ENCODE data around the gene PCNT.

Gene PCNT

DNA sequence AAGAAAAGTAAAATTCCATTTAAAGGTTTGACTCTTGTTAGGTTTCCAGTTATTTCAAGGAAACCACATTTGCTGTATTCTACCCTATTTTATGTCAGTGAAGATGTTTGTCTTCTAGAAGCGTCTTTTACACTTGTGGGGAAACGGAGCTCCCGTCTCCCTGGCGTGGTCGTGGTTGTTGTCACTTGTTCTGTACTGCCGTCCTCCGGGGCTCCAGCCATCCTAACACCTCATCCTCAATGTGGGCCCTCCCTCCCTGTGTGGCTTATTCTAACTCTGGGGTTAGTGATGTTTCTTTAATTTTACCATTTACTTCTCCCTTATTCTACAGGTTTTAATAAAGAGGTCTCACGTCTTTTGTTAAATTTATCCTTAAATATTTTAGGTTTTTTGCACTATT lies 82.0 kb downstream of the PCNT start:
- POLR2A ChIA-PET: no interaction called here
- peaks cover 60 to 63% of the 10 kb centered on the region in 2 experiments for H3K36me3 ChIP-seq (ENCODE audit: control insufficient read depth in 2 of 2, insufficient read depth in 1 of 2, low read length in 2 of 2)
- CTCF ChIA-PET: interaction anchor here (1.1 kb wide), 1 partner anchor 263 kb away, joined by 3 read pairs; no protein-coding TSS in a partner anchor
- H3K27ac ChIP-seq (ENCODE audit: extremely low read depth, low read depth, low read length): no peak overlapping the region
- H3K4me1 ChIP-seq (ENCODE audit: control insufficient read depth, insufficient read depth, low read length): no peaks in the 10 kb centered on the region
- H3K9me3 ChIP-seq (ENCODE audit: control insufficient read depth, insufficient read depth, low read depth, low read length): no peaks in the 10 kb centered on the region
- TF ChIP-seq ZNF624 (tag by site-specific recombination; IDR thresholded peaks at IDR 0.05): no peak
- TF ChIP-seq HOXD13 (CRISPR knock-in tag; IDR thresholded peaks at IDR 0.05; ENCODE audit: borderline replicate concordance): no peak
- TF ChIP-seq PRDM1 (tag by site-specific recombination; IDR thresholded peaks at IDR 0.05): no peak
- no peak for TF ChIP-seq ZNF221 (tag by site-specific recombination; IDR thresholded peaks at IDR 0.05; ENCODE audit: borderline replicate concordance)
- no peak for TF ChIP-seq ZNF610 (tag by site-specific recombination; IDR thresholded peaks at IDR 0.05; ENCODE audit: borderline replicate concordance)
- TF ChIP-seq, protein P1, sequence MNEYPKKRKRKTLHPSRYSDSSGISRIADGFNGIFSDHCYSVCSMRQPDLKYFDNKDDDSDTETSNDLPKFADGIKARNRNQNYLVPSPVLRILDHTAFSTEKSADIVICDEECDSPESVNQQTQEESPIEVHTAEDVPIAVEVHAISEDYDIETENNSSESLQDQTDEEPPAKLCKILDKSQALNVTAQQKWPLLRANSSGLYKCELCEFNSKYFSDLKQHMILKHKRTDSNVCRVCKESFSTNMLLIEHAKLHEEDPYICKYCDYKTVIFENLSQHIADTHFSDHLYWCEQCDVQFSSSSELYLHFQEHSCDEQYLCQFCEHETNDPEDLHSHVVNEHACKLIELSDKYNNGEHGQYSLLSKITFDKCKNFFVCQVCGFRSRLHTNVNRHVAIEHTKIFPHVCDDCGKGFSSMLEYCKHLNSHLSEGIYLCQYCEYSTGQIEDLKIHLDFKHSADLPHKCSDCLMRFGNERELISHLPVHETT (tag by site-specific recombination; IDR thresholded peaks at IDR 0.05): no peak
- no peak for TF ChIP-seq ZNF473 (tag by site-specific recombination; IDR thresholded peaks at IDR 0.05)
- no peak for TF ChIP-seq MYNN (tag by site-specific recombination; IDR thresholded peaks at IDR 0.05; ENCODE audit: borderline replicate concordance)
- no peak for TF ChIP-seq ZNF585B (tag by site-specific recombination; IDR thresholded peaks at IDR 0.05)
- TF ChIP-seq, protein P2, sequence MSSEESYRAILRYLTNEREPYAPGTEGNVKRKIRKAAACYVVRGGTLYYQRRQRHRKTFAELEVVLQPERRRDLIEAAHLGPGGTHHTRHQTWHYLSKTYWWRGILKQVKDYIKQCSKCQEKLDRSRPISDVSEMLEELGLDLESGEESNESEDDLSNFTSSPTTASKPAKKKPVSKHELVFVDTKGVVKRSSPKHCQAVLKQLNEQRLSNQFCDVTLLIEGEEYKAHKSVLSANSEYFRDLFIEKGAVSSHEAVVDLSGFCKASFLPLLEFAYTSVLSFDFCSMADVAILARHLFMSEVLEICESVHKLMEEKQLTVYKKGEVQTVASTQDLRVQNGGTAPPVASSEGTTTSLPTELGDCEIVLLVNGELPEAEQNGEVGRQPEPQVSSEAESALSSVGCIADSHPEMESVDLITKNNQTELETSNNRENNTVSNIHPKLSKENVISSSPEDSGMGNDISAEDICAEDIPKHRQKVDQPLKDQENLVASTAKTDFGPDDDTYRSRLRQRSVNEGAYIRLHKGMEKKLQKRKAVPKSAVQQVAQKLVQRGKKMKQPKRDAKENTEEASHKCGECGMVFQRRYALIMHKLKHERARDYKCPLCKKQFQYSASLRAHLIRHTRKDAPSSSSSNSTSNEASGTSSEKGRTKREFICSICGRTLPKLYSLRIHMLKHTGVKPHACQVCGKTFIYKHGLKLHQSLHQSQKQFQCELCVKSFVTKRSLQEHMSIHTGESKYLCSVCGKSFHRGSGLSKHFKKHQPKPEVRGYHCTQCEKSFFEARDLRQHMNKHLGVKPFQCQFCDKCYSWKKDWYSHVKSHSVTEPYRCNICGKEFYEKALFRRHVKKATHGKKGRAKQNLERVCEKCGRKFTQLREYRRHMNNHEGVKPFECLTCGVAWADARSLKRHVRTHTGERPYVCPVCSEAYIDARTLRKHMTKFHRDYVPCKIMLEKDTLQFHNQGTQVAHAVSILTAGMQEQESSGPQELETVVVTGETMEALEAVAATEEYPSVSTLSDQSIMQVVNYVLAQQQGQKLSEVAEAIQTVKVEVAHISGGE (tag by site-specific recombination; conservative IDR thresholded peaks at IDR 0.05; ENCODE audit: low read depth): no peak
- TF ChIP-seq ZNF664 (tag by site-specific recombination; IDR thresholded peaks at IDR 0.05): no peak
- TF ChIP-seq ZNF138 (tag by site-specific recombination; IDR thresholded peaks at IDR 0.05; ENCODE audit: borderline replicate concordance): no peak
- TF ChIP-seq ZNF600 (tag by site-specific recombination; IDR thresholded peaks at IDR 0.05): no peak
- TF ChIP-seq KLF9 (tag by site-specific recombination; IDR thresholded peaks at IDR 0.05; ENCODE audit: low read depth): no peak
- no peak overlapping the region for H3K4me3 ChIP-seq (ENCODE audit: low read depth, low read length)

DNA sequence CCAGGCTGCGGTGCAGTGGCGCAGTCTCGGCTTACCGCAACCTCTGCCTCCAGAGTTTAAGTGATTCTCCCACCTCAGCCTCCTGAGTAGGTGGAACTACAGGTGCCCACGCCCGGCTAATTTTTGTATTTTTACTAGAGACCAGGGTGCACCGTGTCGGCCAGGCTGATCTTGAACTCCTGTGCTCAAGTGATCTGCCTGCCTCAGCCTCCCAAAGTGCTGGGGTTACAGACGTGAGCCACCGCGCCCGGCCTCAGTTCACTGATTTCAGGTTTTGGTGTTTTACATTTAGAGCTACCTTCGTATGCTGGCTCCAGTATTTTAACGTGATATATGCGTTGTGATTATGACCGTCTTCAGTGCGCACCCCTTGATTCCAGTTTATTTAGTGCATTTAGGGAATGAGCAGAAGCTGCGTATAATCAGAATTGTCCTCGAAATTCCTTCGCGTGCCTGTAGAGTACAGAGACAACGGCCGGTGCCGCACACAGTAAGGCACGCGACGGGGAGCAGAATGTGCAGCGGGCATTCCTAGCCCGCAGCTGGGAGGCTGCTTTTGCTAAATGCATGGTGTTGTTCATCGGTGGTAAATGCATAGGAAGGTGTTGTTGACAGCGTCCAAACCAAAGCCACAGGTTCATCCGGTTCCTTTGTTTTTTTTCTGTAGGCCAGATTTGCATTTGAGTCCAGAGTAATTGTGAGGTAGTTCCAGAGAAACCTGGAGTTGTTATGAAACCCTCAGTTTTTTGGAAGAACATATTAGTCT lies 85.9 kb downstream of the PCNT start:
- CTCF ChIA-PET: no interaction called here
- Histone ChIP-seq H3K27ac (ENCODE audit: extremely low read depth, low read depth, low read length) (no peak overlapping the region), H3K9me3 (ENCODE audit: control insufficient read depth, insufficient read depth, low read depth, low read length) (no peaks in the 10 kb centered on the region), H3K36me3 (ENCODE audit: control insufficient read depth in 2 of 2, insufficient read depth in 1 of 2, low read length in 2 of 2) (peaks cover 42 to 57% of the 10 kb centered on the region in 2 experiments), H3K4me1 (ENCODE audit: control insufficient read depth, insufficient read depth, low read length) (no peaks in the 10 kb centered on the region), H3K4me3 (ENCODE audit: low read depth, low read length) (no peak overlapping the region)
- no peak for TF ChIP-seq ZNF426 (tag by site-specific recombination; IDR thresholded peaks at IDR 0.05)
- no peak for TF ChIP-seq GLIS2 (tag by site-specific recombination; IDR thresholded peaks at IDR 0.05)
- TF ChIP-seq ZNF555 (tag by site-specific recombination; conservative IDR thresholded peaks at IDR 0.05): no peak
- no peak for TF ChIP-seq ZNF341 (tag by site-specific recombination; IDR thresholded peaks at IDR 0.05; ENCODE audit: low read depth)
- TF ChIP-seq ZNF221 (tag by site-specific recombination; IDR thresholded peaks at IDR 0.05; ENCODE audit: borderline replicate concordance): no peak
- TF ChIP-seq ZNF146 (tag by site-specific recombination; IDR thresholded peaks at IDR 0.05): no peak
- TF ChIP-seq SCRT2 (tag by site-specific recombination; IDR thresholded peaks at IDR 0.05): no peak
- no peak for TF ChIP-seq ZNF792 (tag by site-specific recombination; IDR thresholded peaks at IDR 0.05)
- TF ChIP-seq ZNF184 (tag by site-specific recombination; IDR thresholded peaks at IDR 0.05): no peak
- TF ChIP-seq, protein P3, sequence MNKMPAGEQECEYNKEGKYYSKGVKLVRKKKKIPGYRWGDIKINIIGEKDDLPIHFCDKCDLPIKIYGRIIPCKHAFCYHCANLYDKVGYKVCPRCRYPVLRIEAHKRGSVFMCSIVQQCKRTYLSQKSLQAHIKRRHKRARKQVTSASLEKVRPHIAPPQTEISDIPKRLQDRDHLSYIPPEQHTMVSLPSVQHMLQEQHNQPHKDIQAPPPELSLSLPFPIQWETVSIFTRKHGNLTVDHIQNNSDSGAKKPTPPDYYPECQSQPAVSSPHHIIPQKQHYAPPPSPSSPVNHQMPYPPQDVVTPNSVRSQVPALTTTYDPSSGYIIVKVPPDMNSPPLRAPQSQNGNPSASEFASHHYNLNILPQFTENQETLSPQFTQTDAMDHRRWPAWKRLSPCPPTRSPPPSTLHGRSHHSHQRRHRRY (tag by site-specific recombination; IDR thresholded peaks at IDR 0.05): no peak
- TF ChIP-seq ZNF133 (tag by site-specific recombination; IDR thresholded peaks at IDR 0.05): no peak
- POLR2A ChIA-PET: no interaction called here

Measured in HEK293 (cell line).